ENCODE data around the gene TRNP1. TPM values are rescaled to one million over a fixed set of nuclear protein-coding genes. Genes with fewer than 3 reads are reported as not detected.

TRNP1 gene
- total RNA-seq, 2 experiments from 2014 or later, result not detected

DNA sequence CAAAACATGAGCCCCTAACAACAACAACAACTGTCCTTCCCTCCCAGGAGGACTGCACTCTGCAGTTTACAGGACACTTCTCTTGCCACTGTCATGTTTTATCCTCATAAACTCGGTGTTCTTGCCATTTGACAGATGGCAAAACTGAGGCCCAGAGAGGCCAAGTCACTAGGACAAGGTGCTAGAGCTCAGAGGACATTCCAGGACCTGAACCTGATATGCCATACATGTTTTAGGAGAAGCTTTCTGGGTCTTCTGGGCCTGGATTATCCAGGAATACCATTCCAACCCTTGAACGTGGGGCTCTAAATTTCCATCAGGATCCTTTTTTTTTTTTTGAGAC, 38.6 kb downstream of the TRNP1 start:
- POLR2A ChIA-PET, result no interaction called here
- H3K27me3 Mint-ChIP-seq, result peaks cover 4% of the 10 kb centered on the region
- ATAC-seq (ENCODE audit: low read depth) (no peak), DNase-seq (no peak)
- H3K9me3 Mint-ChIP-seq, result no peaks in the 10 kb centered on the region
- H3K27ac Mint-ChIP-seq, result no peak overlapping the region
- no peaks in the 10 kb centered on the region for H3K36me3 Mint-ChIP-seq
- H3K4me1 Mint-ChIP-seq, result peaks cover 6% of the 10 kb centered on the region
- H3K4me3 Mint-ChIP-seq, result no peak overlapping the region

DNA sequence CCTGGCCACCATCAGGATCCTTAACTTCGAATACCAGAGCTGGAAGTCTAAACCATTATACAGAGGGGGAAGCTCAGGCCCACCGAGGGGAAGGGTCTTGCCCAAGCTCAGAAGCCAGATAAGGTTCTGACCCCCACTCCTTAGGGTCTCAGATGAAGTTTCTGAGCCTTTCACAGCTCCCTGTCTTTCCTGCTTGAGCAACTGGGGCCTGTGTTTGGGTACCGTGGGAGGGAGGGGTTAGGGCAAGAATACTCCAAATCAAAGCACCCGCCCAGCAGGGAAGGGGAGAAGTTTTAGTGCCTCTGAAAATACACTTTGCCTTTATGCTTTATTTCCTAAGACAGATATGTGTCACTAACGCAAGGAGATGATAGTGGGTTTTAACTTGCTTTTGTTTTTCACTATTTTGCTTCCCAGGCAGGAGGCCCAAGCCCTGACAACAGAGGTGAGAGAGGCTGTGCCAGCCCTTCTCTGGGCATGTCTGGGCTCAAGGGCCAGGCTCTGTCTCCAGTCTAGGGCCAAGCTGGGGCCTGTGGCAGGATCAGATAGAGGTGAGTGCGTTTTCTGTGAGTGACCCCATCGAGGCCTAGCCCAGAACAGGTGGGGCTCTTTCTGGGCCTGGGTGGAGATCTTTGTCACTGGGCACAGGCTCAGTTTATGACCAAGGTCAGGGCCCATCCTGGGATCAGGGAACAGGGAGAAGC, 39.7 kb downstream of the TRNP1 start:
- ATAC-seq (ENCODE audit: low read depth), result no peak
- no peak overlapping the region for H3K27ac Mint-ChIP-seq
- H3K36me3 Mint-ChIP-seq, result no peaks in the 10 kb centered on the region
- DNase-seq, result no peak
- H3K27me3 Mint-ChIP-seq, result peaks cover 6% of the 10 kb centered on the region
- no peaks in the 10 kb centered on the region for H3K9me3 Mint-ChIP-seq
- no peak overlapping the region for H3K4me3 Mint-ChIP-seq
- POLR2A ChIA-PET, result interaction anchor here (0.6 kb wide), 1 partner anchor 471 kb away, joined by 4 read pairs; no protein-coding TSS in a partner anchor
- H3K4me1 Mint-ChIP-seq, result peaks cover 4% of the 10 kb centered on the region

DNA sequence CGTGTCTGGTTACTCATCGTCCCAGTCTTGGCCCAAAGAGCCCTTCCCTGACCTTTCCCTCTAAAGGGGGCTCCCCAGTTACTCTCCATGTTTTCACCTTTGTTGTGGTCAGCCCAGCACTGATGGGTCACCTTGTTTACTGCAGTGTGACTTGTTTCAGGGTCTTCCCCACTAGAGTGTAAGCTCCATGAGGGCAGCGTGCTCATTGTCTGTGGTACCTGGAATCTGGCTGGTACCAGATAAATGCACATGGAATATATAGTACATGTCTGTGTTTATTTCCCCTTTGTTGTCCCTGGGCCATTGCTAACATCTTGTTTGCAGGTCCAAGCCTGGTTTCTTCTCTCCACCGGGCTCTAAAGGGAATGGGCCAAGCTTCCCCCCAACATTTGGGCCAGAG, 41.9 kb downstream of the TRNP1 start:
- Mint-ChIP-seq H3K4me3 (no peak overlapping the region), H3K36me3 (no peaks in the 10 kb centered on the region), H3K9me3 (no peaks in the 10 kb centered on the region), H3K27ac (no peak overlapping the region), H3K27me3 (peaks cover 8% of the 10 kb centered on the region), H3K4me1 (peaks cover 4% of the 10 kb centered on the region)
- POLR2A ChIA-PET, result interaction anchor here (0.6 kb wide), 1 partner anchor 330 kb away, joined by 7 read pairs; no protein-coding TSS in a partner anchor
- no peak for DNase-seq
- ATAC-seq (ENCODE audit: low read depth), result no peak

- POLR2A ChIA-PET, result interaction anchor here (0.9 kb wide), 1 partner anchor 76 kb away, joined by 3 read pairs; no protein-coding TSS in a partner anchor
- ATAC-seq (ENCODE audit: low read depth) (no peak), DNase-seq (no peak)
- Mint-ChIP-seq H3K27me3 (peaks cover 8% of the 10 kb centered on the region), H3K4me1 (peaks cover 4% of the 10 kb centered on the region), H3K4me3 (no peak overlapping the region), H3K27ac (no peak overlapping the region), H3K36me3 (no peaks in the 10 kb centered on the region), H3K9me3 (no peaks in the 10 kb centered on the region)
Measured at GRCh38 chr1:27036718-27037117, 43.2 kb downstream of the TRNP1 start.

- Mint-ChIP-seq H3K9me3 (no peaks in the 10 kb centered on the region), H3K27ac (no peak overlapping the region), H3K27me3 (peaks cover 8% of the 10 kb centered on the region), H3K4me1 (peaks cover 2% of the 10 kb centered on the region), H3K4me3 (no peak overlapping the region), H3K36me3 (no peaks in the 10 kb centered on the region)
- POLR2A ChIA-PET, result no interaction called here
- DNase-seq (no peak), ATAC-seq (ENCODE audit: low read depth) (no peak)
Measured at GRCh38 chr1:27037518-27037917, 44.0 kb downstream of the TRNP1 start.

GRCh38 chr1:27038020-27038419, 44.5 kb downstream of the TRNP1 start:
- Mint-ChIP-seq H3K9me3 (no peaks in the 10 kb centered on the region), H3K4me1 (peaks cover 2% of the 10 kb centered on the region), H3K36me3 (no peaks in the 10 kb centered on the region), H3K4me3 (no peak overlapping the region), H3K27me3 (peaks cover 8% of the 10 kb centered on the region), H3K27ac (no peak overlapping the region)
- no peak for ATAC-seq (ENCODE audit: low read depth)
- POLR2A ChIA-PET, result interaction anchor here (0.5 kb wide), 1 partner anchor 8 kb away, joined by 3 read pairs; no protein-coding TSS in a partner anchor
- DNase-seq, result no peak

GRCh38 chr1:27042670-27043069, 49.2 kb downstream of the TRNP1 start:
- H3K36me3 Mint-ChIP-seq, result no peaks in the 10 kb centered on the region
- DNase-seq (no peak), ATAC-seq (ENCODE audit: low read depth) (no peak)
- no peak overlapping the region for H3K27ac Mint-ChIP-seq
- no peak overlapping the region for H3K4me3 Mint-ChIP-seq
- peaks cover 19% of the 10 kb centered on the region for H3K4me1 Mint-ChIP-seq
- POLR2A ChIA-PET, result interaction anchor here (0.7 to 2.0 kb wide), 2 partner anchors 56 to 86 kb away, joined by 4 read pairs; no protein-coding TSS in a partner anchor
- H3K9me3 Mint-ChIP-seq, result no peaks in the 10 kb centered on the region
- peaks cover 5% of the 10 kb centered on the region for H3K27me3 Mint-ChIP-seq

GRCh38 chr1:27044613-27045151, 51.2 kb downstream of the TRNP1 start:
- ATAC-seq (ENCODE audit: low read depth) (peak; percentile 79), DNase-seq (peak; percentile 95)
- Mint-ChIP-seq H3K9me3 (no peaks in the 10 kb centered on the region), H3K36me3 (no peaks in the 10 kb centered on the region), H3K27ac (peak overlapping the region; percentile 87), H3K27me3 (no peaks in the 10 kb centered on the region), H3K4me1 (peaks cover 19% of the 10 kb centered on the region), H3K4me3 (peak overlapping the region; percentile 90)
- POLR2A ChIA-PET, result interaction anchor here (1.0 to 2.0 kb wide), 3 partner anchors 51 to 155 kb away, joined by 3 to 4 read pairs (median 4); partner anchors contain the start of genes GPN2 and TRNP1

GRCh38 chr1:27045973-27046558, 52.6 kb downstream of the TRNP1 start:
- POLR2A ChIA-PET, result interaction anchor here (0.6 to 1.9 kb wide), 12 partner anchors 8 to 1265 kb away, joined by 3 to 9 read pairs (median 4); partner anchors contain the start of genes MAP3K6 and SLC9A1
- peaks cover 3% of the 10 kb centered on the region for H3K36me3 Mint-ChIP-seq
- peaks cover 19% of the 10 kb centered on the region for H3K4me1 Mint-ChIP-seq
- peak overlapping the region; percentile 87 for H3K27ac Mint-ChIP-seq
- no peaks in the 10 kb centered on the region for H3K27me3 Mint-ChIP-seq
- peak; percentile 79 for DNase-seq
- H3K4me3 Mint-ChIP-seq, result peak overlapping the region; percentile 90
- ATAC-seq (ENCODE audit: low read depth), result peak; percentile 61
- H3K9me3 Mint-ChIP-seq, result no peaks in the 10 kb centered on the region

DNA sequence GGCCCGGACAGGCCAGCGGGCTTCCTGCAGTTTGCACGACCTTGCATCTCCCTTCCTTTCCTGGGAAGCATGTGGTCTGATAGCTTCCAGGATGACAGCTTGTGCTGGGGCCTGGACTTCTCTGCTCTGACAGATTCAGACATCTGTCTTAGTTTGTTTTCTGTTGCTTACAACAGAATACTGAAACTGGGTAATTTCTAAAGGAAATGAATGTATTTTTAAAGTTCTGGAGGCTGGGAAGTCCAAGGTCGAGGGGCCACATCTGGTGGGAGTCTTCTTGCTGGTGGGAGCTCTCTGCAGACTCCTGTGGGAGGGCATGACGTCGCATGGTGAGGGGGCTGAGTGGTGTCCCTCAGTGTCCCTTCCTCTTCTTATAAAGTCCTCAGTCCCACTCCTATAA, 54.4 kb downstream of the TRNP1 start:
- POLR2A ChIA-PET, result no interaction called here
- ATAC-seq (ENCODE audit: low read depth), result no peak
- Mint-ChIP-seq H3K9me3 (no peaks in the 10 kb centered on the region), H3K36me3 (peaks cover 3% of the 10 kb centered on the region), H3K4me1 (peaks cover 19% of the 10 kb centered on the region), H3K4me3 (no peak overlapping the region), H3K27me3 (no peaks in the 10 kb centered on the region), H3K27ac (no peak overlapping the region)
- no peak for DNase-seq

GRCh38 chr1:27049100-27049499, 55.6 kb downstream of the TRNP1 start:
- POLR2A ChIA-PET, result interaction anchor here (0.5 kb wide), 1 partner anchor 27 kb away, joined by 6 read pairs; no protein-coding TSS in a partner anchor

GRCh38 chr1:27049607-27050006, 56.1 kb downstream of the TRNP1 start:
- no peaks in the 10 kb centered on the region for H3K27me3 Mint-ChIP-seq
- no peak overlapping the region for H3K27ac Mint-ChIP-seq
- H3K4me1 Mint-ChIP-seq, result peaks cover 16% of the 10 kb centered on the region
- no peak for DNase-seq
- POLR2A ChIA-PET, result interaction anchor here (0.5 kb wide), 1 partner anchor 27 kb away, joined by 6 read pairs; no protein-coding TSS in a partner anchor
- H3K9me3 Mint-ChIP-seq, result no peaks in the 10 kb centered on the region
- H3K4me3 Mint-ChIP-seq, result no peak overlapping the region
- no peak for ATAC-seq (ENCODE audit: low read depth)
- H3K36me3 Mint-ChIP-seq, result peaks cover 3% of the 10 kb centered on the region

More at GRCh38 chr1:27049100-27049499, 55.6 kb downstream of the TRNP1 start:
- Mint-ChIP-seq H3K4me3 (no peak overlapping the region), H3K36me3 (peaks cover 3% of the 10 kb centered on the region), H3K4me1 (peaks cover 19% of the 10 kb centered on the region), H3K27me3 (no peaks in the 10 kb centered on the region), H3K9me3 (no peaks in the 10 kb centered on the region), H3K27ac (no peak overlapping the region)
- ATAC-seq (ENCODE audit: low read depth) (no peak), DNase-seq (no peak)

Data from activated naive CD8-positive, alpha-beta T cell treated with anti-CD3 and anti-CD28 coated beads, Interleukin-2, amount 10 ng/mL, durations not matched to agents 7 days and 5 days (primary cell).